Chondrocyte (in vitro differentiated cells): ENCODE results near the gene PRR14. TPM values are rescaled to one million over a fixed set of nuclear protein-coding genes. Genes with fewer than 3 reads are reported as not detected.
"Not testable (repeated sequence)": the region's sequence is repeated elsewhere in the genome, so short reads cannot be mapped to it uniquely, and the experiment has no call there.

ENCODE experiments used
- DNase-seq: peaks from one replicate; pipeline ENCODE4 v3.0.0; 2021; ENCODE audit warnings: mixed read lengths, low spot score
- H3K27ac Mint-ChIP-seq: one replicate; pipeline ENCODE4 v1.8.0; 2021; ENCODE audit warnings: mild to moderate bottlenecking, moderate library complexity, mixed read lengths; ENCODE audit not compliant: unreplicated experiment
- H3K27me3 Mint-ChIP-seq: 2 replicates; pipeline ENCODE4 v1.8.0; 2021; ENCODE audit warnings: low read depth, mixed read lengths
- H3K36me3 Mint-ChIP-seq: 2 replicates; pipeline ENCODE4 v1.8.0; 2021; ENCODE audit warnings: low read depth, mixed read lengths
- H3K4me1 Mint-ChIP-seq: 2 replicates; pipeline ENCODE4 v1.8.0; 2021; ENCODE audit warnings: low read depth, mild to moderate bottlenecking, mixed read lengths
- H3K4me3 Mint-ChIP-seq: one replicate; pipeline ENCODE4 v1.8.0; 2021; ENCODE audit warnings: mild to moderate bottlenecking, moderate library complexity, mixed read lengths; ENCODE audit not compliant: unreplicated experiment
- H3K9me3 Mint-ChIP-seq: 2 replicates; pipeline ENCODE4 v1.8.0; 2021; ENCODE audit warnings: low read depth, mixed read lengths
- CTCF ChIP-seq: fragments of 200-600 bp; sonication (generic); IDR thresholded peaks from 2 replicates; pipeline ENCODE4 v1.5.0; 2021; ENCODE audit warnings: antibody characterized with exemption, mild to moderate bottlenecking, moderate library complexity
- total RNA-seq: library from RNA; stranded (reverse); gene quantifications from 3 replicates; pipeline ENCODE4 v1.2.1, GENCODE V29; 2021

PRR14 gene
- total RNA-seq, 1 donor from 2014 or later = 42.0 TPM

DNA sequence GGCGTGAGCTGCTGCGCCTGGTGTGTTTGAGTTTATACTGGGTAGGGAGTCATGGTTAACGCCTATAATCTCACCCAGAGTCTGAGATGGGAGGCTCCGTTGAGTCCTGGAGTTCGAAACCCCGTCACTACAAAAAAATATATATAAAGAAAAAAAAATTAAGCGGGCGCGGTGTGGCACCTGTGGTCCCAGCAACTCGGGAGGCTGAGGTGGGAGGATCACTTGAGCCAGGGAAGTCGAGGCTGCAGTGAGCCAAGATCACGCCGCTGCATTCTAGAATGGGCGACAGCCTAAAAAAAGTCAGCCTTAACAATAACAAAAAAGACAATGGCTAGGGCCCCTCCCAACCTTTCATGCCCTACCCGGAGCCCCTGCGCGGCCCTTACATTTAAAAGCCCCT lies 17.2 kb upstream of the PRR14 start:
- Mint-ChIP-seq H3K4me1 (peaks cover 22% of the 10 kb centered on the region), H3K36me3 (no peaks in the 10 kb centered on the region), H3K4me3 (peak overlapping the region; percentile 89), H3K27ac (peak overlapping the region; percentile 97), H3K27me3 (no peaks in the 10 kb centered on the region), H3K9me3 (no peaks in the 10 kb centered on the region)
- TF ChIP-seq CTCF = no peak
- DNase-seq = peak; percentile 21

- no peak for TF ChIP-seq CTCF
- Mint-ChIP-seq H3K4me1 (peaks cover 19% of the 10 kb centered on the region), H3K27me3 (no peaks in the 10 kb centered on the region), H3K36me3 (no peaks in the 10 kb centered on the region), H3K9me3 (no peaks in the 10 kb centered on the region), H3K4me3 (no peak overlapping the region), H3K27ac (peak overlapping the region; percentile 59)
- peak; percentile 49 for DNase-seq
Measured at GRCh38 chr16:30636599-30636998, 14.2 kb upstream of the PRR14 start.

GRCh38 chr16:30637139-30637538 lies 13.6 kb upstream of the PRR14 start:
- H3K36me3 Mint-ChIP-seq, H3K27ac Mint-ChIP-seq, DNase-seq, H3K9me3 Mint-ChIP-seq, H3K4me3 Mint-ChIP-seq, H3K27me3 Mint-ChIP-seq: not testable (repeated sequence)
- H3K4me1 Mint-ChIP-seq = peaks cover 19% of the 10 kb centered on the region

DNA sequence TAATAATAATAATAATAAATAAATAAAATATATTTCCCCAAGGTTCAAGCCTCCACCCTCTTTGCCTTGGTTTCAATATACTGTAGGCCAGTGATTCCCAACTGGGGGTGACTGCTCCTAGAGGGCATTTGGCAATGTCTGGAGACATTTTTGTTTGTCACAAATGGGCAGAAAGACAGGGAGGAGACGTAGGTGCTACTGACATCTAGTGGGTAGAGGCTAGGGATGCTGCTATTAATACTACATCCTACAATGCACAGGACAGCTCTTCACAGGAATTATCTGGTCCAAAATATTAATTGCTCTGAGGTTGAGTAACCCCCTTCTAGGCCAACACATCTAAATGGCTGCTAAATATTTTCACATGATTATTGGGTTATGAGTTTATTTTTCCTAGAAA lies 12.8 kb upstream of the PRR14 start:
- TF ChIP-seq CTCF = peak; percentile 77
- Mint-ChIP-seq H3K4me3 (no peak overlapping the region), H3K4me1 (peaks cover 19% of the 10 kb centered on the region), H3K27ac (no peak overlapping the region), H3K9me3 (no peaks in the 10 kb centered on the region), H3K27me3 (no peaks in the 10 kb centered on the region), H3K36me3 (no peaks in the 10 kb centered on the region)
- no peak for DNase-seq

GRCh38 chr16:30641378-30641982 lies 9.3 kb upstream of the PRR14 start:
- no peak overlapping the region for H3K4me3 Mint-ChIP-seq
- no peaks in the 10 kb centered on the region for H3K4me1 Mint-ChIP-seq
- H3K9me3 Mint-ChIP-seq = no peaks in the 10 kb centered on the region
- H3K27ac Mint-ChIP-seq = no peak overlapping the region
- TF ChIP-seq CTCF = no peak
- no peaks in the 10 kb centered on the region for H3K36me3 Mint-ChIP-seq
- H3K27me3 Mint-ChIP-seq = no peaks in the 10 kb centered on the region
- DNase-seq = peak; percentile 19

DNA sequence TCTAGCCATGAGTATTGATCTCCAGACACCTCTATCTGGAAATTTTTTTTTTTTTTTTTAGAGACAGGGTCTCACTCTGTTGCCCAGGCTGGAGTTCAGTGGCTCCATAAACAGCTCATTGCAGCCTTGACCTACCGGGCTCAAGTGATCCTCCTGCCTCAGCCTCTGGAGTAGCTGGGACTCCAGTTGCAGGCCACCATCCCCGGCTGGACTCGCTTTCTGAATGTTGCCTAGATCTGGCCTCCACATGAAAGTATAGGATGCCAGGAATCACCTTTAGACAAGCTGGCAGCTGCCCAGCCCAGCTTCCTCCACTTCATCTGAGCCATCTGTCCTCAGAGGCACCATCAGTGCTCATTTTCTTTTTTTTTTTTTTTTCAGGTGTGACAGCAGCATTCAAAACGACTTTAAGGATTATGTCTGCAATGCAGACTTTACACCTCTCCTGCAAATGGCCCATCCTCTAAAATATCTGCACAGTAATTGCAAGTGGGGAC lies 6.4 kb upstream of the PRR14 start:
- Mint-ChIP-seq H3K4me3 (no peak overlapping the region), H3K27me3 (no peaks in the 10 kb centered on the region), H3K27ac (no peak overlapping the region), H3K4me1 (no peaks in the 10 kb centered on the region), H3K36me3 (no peaks in the 10 kb centered on the region), H3K9me3 (no peaks in the 10 kb centered on the region)
- no peak for TF ChIP-seq CTCF
- DNase-seq = no peak
